GM12874 (cell line): ENCODE data around the gene LRRIQ1.

Experiments
- TF ChIP-seq, protein P1 (sequence below): IDR thresholded peaks from 2 replicates; pipeline ENCODE4 v1.5.1; 2011; ENCODE audit warnings: low read depth, mild to moderate bottlenecking, control low read depth, low read length, moderate library complexity; ENCODE audit not compliant: insufficient read depth

Gene LRRIQ1

GRCh38 chr12:85279449-85280164 is 243.5 kb downstream of the LRRIQ1 start:
- TF ChIP-seq, protein P1, sequence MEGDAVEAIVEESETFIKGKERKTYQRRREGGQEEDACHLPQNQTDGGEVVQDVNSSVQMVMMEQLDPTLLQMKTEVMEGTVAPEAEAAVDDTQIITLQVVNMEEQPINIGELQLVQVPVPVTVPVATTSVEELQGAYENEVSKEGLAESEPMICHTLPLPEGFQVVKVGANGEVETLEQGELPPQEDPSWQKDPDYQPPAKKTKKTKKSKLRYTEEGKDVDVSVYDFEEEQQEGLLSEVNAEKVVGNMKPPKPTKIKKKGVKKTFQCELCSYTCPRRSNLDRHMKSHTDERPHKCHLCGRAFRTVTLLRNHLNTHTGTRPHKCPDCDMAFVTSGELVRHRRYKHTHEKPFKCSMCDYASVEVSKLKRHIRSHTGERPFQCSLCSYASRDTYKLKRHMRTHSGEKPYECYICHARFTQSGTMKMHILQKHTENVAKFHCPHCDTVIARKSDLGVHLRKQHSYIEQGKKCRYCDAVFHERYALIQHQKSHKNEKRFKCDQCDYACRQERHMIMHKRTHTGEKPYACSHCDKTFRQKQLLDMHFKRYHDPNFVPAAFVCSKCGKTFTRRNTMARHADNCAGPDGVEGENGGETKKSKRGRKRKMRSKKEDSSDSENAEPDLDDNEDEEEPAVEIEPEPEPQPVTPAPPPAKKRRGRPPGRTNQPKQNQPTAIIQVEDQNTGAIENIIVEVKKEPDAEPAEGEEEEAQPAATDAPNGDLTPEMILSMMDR, result no peak

DNA sequence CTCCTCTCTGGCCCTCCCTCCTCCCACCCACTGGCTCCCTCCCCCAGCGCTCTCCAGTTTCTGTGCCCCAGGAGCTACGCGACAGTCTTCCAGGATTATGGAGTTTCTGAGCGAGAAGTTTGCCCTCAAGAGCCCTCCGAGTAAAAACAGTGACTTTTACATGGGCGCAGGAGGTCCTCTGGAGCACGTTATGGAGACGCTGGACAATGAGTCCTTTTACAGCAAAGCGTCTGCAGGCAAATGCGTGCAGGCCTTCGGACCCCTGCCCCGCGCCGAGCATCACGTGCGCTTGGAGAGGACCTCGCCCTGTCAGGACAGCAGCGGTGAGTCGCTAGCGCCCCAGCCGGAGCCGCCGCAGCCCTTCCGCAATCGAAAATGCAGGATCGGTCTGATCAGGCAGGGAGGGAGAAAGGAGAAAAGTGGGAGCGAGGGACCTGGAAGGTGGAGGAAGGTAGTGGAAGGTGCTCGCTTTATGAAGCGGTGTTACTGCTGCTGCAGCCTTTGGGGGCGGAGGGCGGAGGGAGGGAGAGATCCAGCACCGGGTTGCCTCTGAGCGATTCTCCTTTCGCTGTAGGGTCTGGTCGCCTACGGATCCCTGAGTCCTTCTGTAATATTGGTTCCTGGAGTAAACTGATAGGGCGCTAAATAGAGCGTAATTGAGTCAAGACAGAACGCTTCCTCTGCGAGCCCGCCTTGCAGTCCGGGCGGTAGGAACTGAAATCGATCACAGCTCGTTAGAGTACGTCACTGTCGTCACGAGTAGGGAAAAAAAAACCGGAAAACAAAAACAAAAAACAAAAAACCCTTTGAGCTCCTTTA is 244.2 kb downstream of the LRRIQ1 start, which contains the start of gene ALX1:
Gene ALX1, plus strand, starts transcription at position 56 of the 819 bp plus-strand sequence. Its CDS starts 42 bp downstream, at position 98.
- TF ChIP-seq, protein P1, result no peak

GRCh38 chr12:85280984-85281630 is 245.0 kb downstream of the LRRIQ1 start:
- TF ChIP-seq, protein P1, result no peak

DNA sequence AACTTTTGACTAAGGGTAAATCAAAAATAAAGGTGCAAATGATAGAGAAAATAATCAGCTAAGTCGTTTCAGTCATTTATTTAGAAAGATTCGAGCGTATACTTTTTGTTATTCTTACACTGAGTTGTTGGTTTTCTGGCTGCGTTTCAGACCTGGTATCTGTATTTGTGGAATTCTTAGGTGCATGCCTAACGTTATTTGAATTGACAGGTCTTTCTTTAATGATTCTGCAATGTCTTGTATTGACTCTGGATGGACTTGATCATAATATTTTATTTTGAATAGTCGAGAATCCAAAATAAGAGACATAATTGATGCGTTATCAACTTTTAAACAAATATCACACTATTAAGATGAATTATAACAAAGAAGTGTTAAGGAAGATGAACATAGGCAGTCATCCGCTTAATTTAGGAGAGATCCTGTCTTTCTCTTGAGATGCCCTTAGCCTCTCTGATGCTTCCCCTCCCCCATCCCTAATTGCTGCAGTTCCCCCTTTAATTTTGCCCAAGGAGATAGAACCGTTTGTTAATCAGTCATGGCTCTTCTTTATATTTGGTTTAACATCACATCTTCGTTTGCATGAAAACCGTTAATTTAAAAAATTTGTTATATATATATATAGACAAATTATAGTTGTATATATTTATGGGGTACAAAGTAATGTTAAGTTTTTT is 245.6 kb downstream of the LRRIQ1 start:
- TF ChIP-seq, protein P1, result no peak

DNA sequence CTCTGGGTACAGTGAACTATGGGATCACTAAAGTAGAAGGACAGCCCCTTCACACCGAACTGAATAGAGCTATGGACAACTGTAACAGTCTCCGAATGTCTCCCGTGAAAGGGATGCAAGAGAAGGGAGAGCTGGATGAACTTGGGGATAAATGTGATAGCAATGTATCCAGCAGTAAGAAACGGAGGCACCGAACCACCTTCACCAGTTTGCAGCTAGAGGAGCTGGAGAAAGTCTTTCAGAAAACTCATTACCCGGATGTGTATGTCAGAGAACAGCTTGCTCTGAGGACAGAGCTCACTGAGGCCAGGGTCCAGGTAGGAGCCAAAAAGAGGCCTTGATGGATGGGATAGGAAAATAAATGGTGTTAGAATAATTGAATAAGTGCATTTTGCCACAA is 247.4 kb downstream of the LRRIQ1 start:
- TF ChIP-seq, protein P1, result no peak
